Left colon (tissue), 2 donors: ENCODE data around the gene UACA. TPM values are rescaled to one million over a fixed set of nuclear protein-coding genes. Genes with fewer than 3 reads are reported as not detected.
A peak's percentile ranks its signal among the peaks of the same experiment; 100 is the strongest.

Source experiments
- ATAC-seq: fragments of 200-7000 bp; cut with Tn5 transposase; one replicate; pipeline ENCODE4 v1.9.1; 2020; ENCODE audit warnings: mild to moderate bottlenecking, moderate library complexity
- DNase-seq, 2 donors: peaks; one replicate each; pipeline ENCODE4 v3.0.0-alpha.2; 2020
- intact Hi-C, 2 donors: fragments of 100-400 bp; cut with DNase I in 1 of 2; cut with micrococcal nuclease in 1 of 2; formaldehyde crosslinking; loops; one replicate each; pipeline versions ENCODE4 v1.11.2 to v1.14.0; 2022; cut with DNase I, micrococcal nuclease
- total RNA-seq, 2 donors: library from RNA; stranded (reverse); fragmentation: NEBNext Ultra II Directional; extraction: Animal tissue kit (Norgen Biotek cat#: 25700); gene quantifications; one replicate each; pipeline ENCODE4 v1.2.1, GENCODE V29; 2021
- donor health status: DM: no; HTN: no; CAD: no.
- donor health status: DM: yes; HTN: yes; CAD: no.

The UACA gene
- total RNA-seq, 2 donors from 2014 or later, result 61.1 to 77.1 TPM

- intact Hi-C loops, result no loop called here
- DNase-seq (no peak), ATAC-seq (peak; percentile 86)
Observed at GRCh38 chr15:70788114-70789049, 25.0 kb upstream of the UACA start.

- no peak for DNase-seq
- no peak for ATAC-seq
- intact Hi-C loops, result no loop called here
Observed at GRCh38 chr15:70786996-70787395, 23.6 kb upstream of the UACA start.

GRCh38 chr15:70783610-70784022 is 20.3 kb upstream of the UACA start:
- intact Hi-C loops, result no loop called here
- DNase-seq (peak; percentile 11 to 43), ATAC-seq (peak; percentile 72)

- intact Hi-C loops, result no loop called here
- peak; percentile 76 for ATAC-seq
- DNase-seq, result peak in 1 of 2 donors; percentile 35
Observed at GRCh38 chr15:70783041-70783440, 19.7 kb upstream of the UACA start.

GRCh38 chr15:70781236-70781635 is 17.9 kb upstream of the UACA start:
- ATAC-seq (peak; percentile 60), DNase-seq (no peak)
- intact Hi-C loops, result no loop called here

- intact Hi-C loops, result no loop called here
- DNase-seq (no peak), ATAC-seq (peak; percentile 33)
Observed at GRCh38 chr15:70778258-70779076, 15.1 kb upstream of the UACA start.

- DNase-seq (no peak), ATAC-seq (peak; percentile 27)
- intact Hi-C loops, result no loop called here
Observed at GRCh38 chr15:70777170-70777926, 14.0 kb upstream of the UACA start.

- ATAC-seq (no peak), DNase-seq (no peak)
- intact Hi-C loops, result no loop called here
Observed at GRCh38 chr15:70775160-70775559, 11.8 kb upstream of the UACA start.

GRCh38 chr15:70772402-70772801 is 9.0 kb upstream of the UACA start:
- intact Hi-C loops, result no loop called here
- ATAC-seq (no peak), DNase-seq (no peak)

GRCh38 chr15:70770863-70771262 is 7.5 kb upstream of the UACA start:
- ATAC-seq (no peak), DNase-seq (no peak)
- intact Hi-C loops, result no loop called here

- ATAC-seq (peak; percentile 53), DNase-seq (no peak)
- intact Hi-C loops, result no loop called here
Observed at GRCh38 chr15:70768257-70768883, 5.0 kb upstream of the UACA start.

GRCh38 chr15:70767667-70768066 is 4.3 kb upstream of the UACA start:
- ATAC-seq (no peak), DNase-seq (no peak)
- intact Hi-C loops, result no loop called here

- no peak for DNase-seq
- intact Hi-C loops, result no loop called here
- no peak for ATAC-seq
Observed at GRCh38 chr15:70766597-70766996, 3.2 kb upstream of the UACA start.

- intact Hi-C loops, result no loop called here
- ATAC-seq (no peak), DNase-seq (no peak)
Observed at GRCh38 chr15:70765504-70766281, 2.3 kb upstream of the UACA start.

GRCh38 chr15:70763950-70764730 is 782 bp upstream of the UACA start:
- no peak for ATAC-seq
- intact Hi-C loops, result no loop called here
- DNase-seq, result peak in 1 of 2 donors; percentile 44

- intact Hi-C loops, result no loop called here
- ATAC-seq, result peak; percentile 56
- peak; percentile 58 to 59 for DNase-seq
Observed at GRCh38 chr15:70762469-70763119, 764 bp downstream of the UACA start.
